GM12801 (cell line): ENCODE measurements around the gene SPAG16.

ENCODE experiments used
- CTCF ChIP-seq: IDR thresholded peaks from one replicate; pipeline ENCODE4 v1.5.1; 2011; ENCODE audit warnings: control low read depth; ENCODE audit not compliant: insufficient read length; ENCODE audit errors: extremely low read depth

Gene SPAG16

GRCh38 chr2:213284105-213285090, at the start of gene SPAG16:
TSS of gene SPAG16 (plus strand) at chr2:213284464.
- no peak for TF ChIP-seq CTCF

GRCh38 chr2:213234641-213235040, 49.6 kb upstream of the SPAG16 start:
- no peak for TF ChIP-seq CTCF

- no peak for TF ChIP-seq CTCF
Observed at GRCh38 chr2:213235741-213236140, 48.5 kb upstream of the SPAG16 start.

GRCh38 chr2:213237251-213237650, 47.0 kb upstream of the SPAG16 start:
- TF ChIP-seq CTCF, result no peak

- TF ChIP-seq CTCF, result no peak
Observed at GRCh38 chr2:213237787-213238186, 46.5 kb upstream of the SPAG16 start.

- no peak for TF ChIP-seq CTCF
Observed at GRCh38 chr2:213238753-213239495, 45.3 kb upstream of the SPAG16 start.

GRCh38 chr2:213241817-213242216, 42.4 kb upstream of the SPAG16 start:
- TF ChIP-seq CTCF, result no peak
